BLaER1 treated with 17β-estradiol and CSF1 and Interleukin-3, amounts not matched to agents 10 nM and 100 nM (cell line): ENCODE measurements around the gene RPL13.

Source experiments
- H3K27ac ChIP-seq, 11 experiments: shearing (Covaris generic); formaldehyde crosslinking; 2 replicates each; pipeline ENCODE4 v1.8.1; 2022
- H3K27me3 ChIP-seq, 11 experiments: shearing (Covaris generic); formaldehyde crosslinking; 2 replicates each; pipeline ENCODE4 v1.8.1; 2022
- H3K36me3 ChIP-seq, 11 experiments: shearing (Covaris generic); formaldehyde crosslinking; 2 replicates each; pipeline ENCODE4 v1.8.1; 2022
- H3K4me1 ChIP-seq, 10 experiments: shearing (Covaris generic); formaldehyde crosslinking; 2 replicates each; pipeline ENCODE4 v1.8.1; 2022
- H3K4me2 ChIP-seq, 11 experiments: shearing (Covaris generic); formaldehyde crosslinking; 2 replicates each; pipeline ENCODE4 v1.8.1; 2022
- H3K4me3 ChIP-seq, 10 experiments: shearing (Covaris generic); formaldehyde crosslinking; 2 replicates each; pipeline ENCODE4 v1.8.1; 2022
- H3K9ac ChIP-seq, 11 experiments: shearing (Covaris generic); formaldehyde crosslinking; 2 replicates each; pipeline ENCODE4 v1.8.1; 2022
- H3K9me3 ChIP-seq, 11 experiments: shearing (Covaris generic); formaldehyde crosslinking; replicated peaks in 1 of 11; 2 replicates each; pipeline ENCODE4 v1.8.1; 2022
- H4K20me1 ChIP-seq, 11 experiments: shearing (Covaris generic); formaldehyde crosslinking; 2 replicates each; pipeline ENCODE4 v1.8.1; 2022
- Cebpa-rat ChIP-seq, 11 experiments: shearing (Covaris generic); IDR thresholded peaks; 2 replicates each; pipeline ENCODE4 v1.8.1; 2022

Gene RPL13

GRCh38 chr16:89538286-89538685 lies 22.2 kb upstream of the RPL13 start:
- Histone ChIP-seq H3K4me3 (no peak overlapping the region), H4K20me1 (peaks cover 0 to 47% (median 5%) of the 10 kb centered on the region in 11 experiments; a peak in 10 of 22 replicates), H3K27ac (peak overlapping the region in 7 of 11 experiments; percentile 5 to 96 (median 91); a peak in 11 of 22 replicates), H3K27me3 (no peaks in the 10 kb centered on the region), H3K36me3 (peaks cover 58 to 86% (median 72%) of the 10 kb centered on the region in 11 experiments), H3K4me1 (peaks cover 24 to 47% (median 30%) of the 10 kb centered on the region in 10 experiments), H3K9ac (peak overlapping the region in 4 of 11 experiments; percentile 15 to 42 (median 18); a peak in 4 of 22 replicates), H3K9me3 (no peaks in the 10 kb centered on the region), H3K4me2 (no peak overlapping the region)
- no peak for TF ChIP-seq Cebpa-rat (IDR thresholded peaks at IDR 0.05)

GRCh38 chr16:89540557-89540956 lies 19.9 kb upstream of the RPL13 start:
- no peak overlapping the region for H3K4me3 ChIP-seq
- no peak for TF ChIP-seq Cebpa-rat (IDR thresholded peaks at IDR 0.05)
- peak overlapping the region in 1 of 11 experiments; percentile 6; a peak in 1 of 22 replicates for H3K9ac ChIP-seq
- no peaks in the 10 kb centered on the region for H3K9me3 ChIP-seq
- no peak overlapping the region for H3K27ac ChIP-seq
- peaks cover 3 to 26% (median 9%) of the 10 kb centered on the region in 10 experiments for H3K4me1 ChIP-seq
- H3K27me3 ChIP-seq = no peaks in the 10 kb centered on the region
- no peak overlapping the region for H3K4me2 ChIP-seq
- peaks cover 0 to 49% (median 5%) of the 10 kb centered on the region in 11 experiments; a peak in 9 of 22 replicates for H4K20me1 ChIP-seq
- H3K36me3 ChIP-seq = peaks cover 72 to 96% (median 82%) of the 10 kb centered on the region in 11 experiments

GRCh38 chr16:89541792-89542191 lies 18.7 kb upstream of the RPL13 start:
- no peak overlapping the region for H3K4me3 ChIP-seq
- peaks cover 0 to 16% (median 5%) of the 10 kb centered on the region in 10 experiments; a peak in 10 of 20 replicates for H3K4me1 ChIP-seq
- peaks cover 78 to 97% (median 88%) of the 10 kb centered on the region in 11 experiments for H3K36me3 ChIP-seq
- peaks cover 0 to 52% (median 5%) of the 10 kb centered on the region in 11 experiments; a peak in 9 of 22 replicates for H4K20me1 ChIP-seq
- no peak overlapping the region for H3K4me2 ChIP-seq
- H3K27ac ChIP-seq = peak overlapping the region in 1 of 11 experiments; percentile 9; a peak in 1 of 22 replicates
- no peaks in the 10 kb centered on the region for H3K9me3 ChIP-seq
- no peaks in the 10 kb centered on the region for H3K27me3 ChIP-seq
- no peak overlapping the region for H3K9ac ChIP-seq
- TF ChIP-seq Cebpa-rat (IDR thresholded peaks at IDR 0.05) = no peak

GRCh38 chr16:89544113-89544512 lies 16.4 kb upstream of the RPL13 start:
- Histone ChIP-seq H4K20me1 (peaks cover 0 to 57% (median 12%) of the 10 kb centered on the region in 11 experiments; a peak in 17 of 22 replicates), H3K27me3 (no peaks in the 10 kb centered on the region), H3K4me3 (no peak overlapping the region), H3K4me1 (peaks cover 9 to 23% (median 13%) of the 10 kb centered on the region in 10 experiments), H3K4me2 (no peak overlapping the region), H3K36me3 (peaks cover 71 to 97% (median 84%) of the 10 kb centered on the region in 11 experiments), H3K27ac (no peak overlapping the region), H3K9ac (peak overlapping the region in 2 of 11 experiments; percentile 2 to 15; a peak in 1 of 22 replicates), H3K9me3 (no peaks in the 10 kb centered on the region)
- TF ChIP-seq Cebpa-rat (IDR thresholded peaks at IDR 0.05) = no peak

GRCh38 chr16:89544713-89545043 lies 15.8 kb upstream of the RPL13 start:
- H3K27ac ChIP-seq = no peak overlapping the region
- H3K27me3 ChIP-seq = no peaks in the 10 kb centered on the region
- no peaks in the 10 kb centered on the region for H3K9me3 ChIP-seq
- no peak overlapping the region for H3K9ac ChIP-seq
- H3K4me3 ChIP-seq = no peak overlapping the region
- no peak for TF ChIP-seq Cebpa-rat (IDR thresholded peaks at IDR 0.05)
- peaks cover 14 to 29% (median 19%) of the 10 kb centered on the region in 10 experiments for H3K4me1 ChIP-seq
- peaks cover 68 to 97% (median 82%) of the 10 kb centered on the region in 11 experiments for H3K36me3 ChIP-seq
- H4K20me1 ChIP-seq = peaks cover 0 to 59% (median 18%) of the 10 kb centered on the region in 11 experiments; a peak in 17 of 22 replicates
- no peak overlapping the region for H3K4me2 ChIP-seq

GRCh38 chr16:89545044-89545830 lies 15.2 kb upstream of the RPL13 start:
- Histone ChIP-seq H3K9ac (0 out of 22 replicates have a peak overlapping the region, but pooled peaks of 1 of the 11 experiments have one; percentile 10), H3K27me3 (no peaks in the 10 kb centered on the region), H3K36me3 (peaks cover 64 to 97% (median 82%) of the 10 kb centered on the region in 11 experiments), H3K4me1 (peaks cover 16 to 33% (median 24%) of the 10 kb centered on the region in 10 experiments), H4K20me1 (peaks cover 0 to 59% (median 21%) of the 10 kb centered on the region in 11 experiments; a peak in 16 of 22 replicates), H3K4me2 (no peak overlapping the region), H3K4me3 (no peak overlapping the region), H3K9me3 (no peaks in the 10 kb centered on the region), H3K27ac (no peak overlapping the region)
- TF ChIP-seq Cebpa-rat (IDR thresholded peaks at IDR 0.05) = no peak

GRCh38 chr16:89545831-89546574 lies 14.5 kb upstream of the RPL13 start:
- H3K27ac ChIP-seq = no peak overlapping the region
- TF ChIP-seq Cebpa-rat (IDR thresholded peaks at IDR 0.05) = no peak
- H3K36me3 ChIP-seq = peaks cover 70 to 99% (median 87%) of the 10 kb centered on the region in 11 experiments
- peaks cover 0 to 54% (median 21%) of the 10 kb centered on the region in 11 experiments; a peak in 15 of 22 replicates for H4K20me1 ChIP-seq
- no peaks in the 10 kb centered on the region for H3K9me3 ChIP-seq
- no peak overlapping the region for H3K4me3 ChIP-seq
- no peak overlapping the region for H3K9ac ChIP-seq
- H3K4me2 ChIP-seq = no peak overlapping the region
- H3K4me1 ChIP-seq = peaks cover 16 to 32% (median 24%) of the 10 kb centered on the region in 10 experiments
- no peaks in the 10 kb centered on the region for H3K27me3 ChIP-seq

- no peaks in the 10 kb centered on the region for H3K9me3 ChIP-seq
These were observed 13.7 kb upstream of the RPL13 start for GRCh38 chr16:89546781-89547180.

More at GRCh38 chr16:89546781-89547180, 13.7 kb upstream of the RPL13 start:
- Histone ChIP-seq H3K4me2 (no peak overlapping the region), H3K27me3 (no peaks in the 10 kb centered on the region), H3K9ac (no peak overlapping the region), H3K4me1 (peaks cover 16 to 28% (median 24%) of the 10 kb centered on the region in 10 experiments), H3K27ac (no peak overlapping the region), H3K36me3 (peaks cover 71 to 100% (median 89%) of the 10 kb centered on the region in 11 experiments), H4K20me1 (peaks cover 0 to 47% (median 19%) of the 10 kb centered on the region in 11 experiments; a peak in 15 of 22 replicates), H3K4me3 (no peak overlapping the region)
- TF ChIP-seq Cebpa-rat (IDR thresholded peaks at IDR 0.05) = no peak
